HepG2 (cell line): Measurements from ENCODE around the gene SND1.

Experiments used
- FOXJ3 ChIP-seq: sonication (generic); formaldehyde crosslinking; IDR thresholded peaks from 2 replicates; pipeline ENCODE4 v1.4.0; 2020; ENCODE audit warnings: missing genetic modification reagents, mild to moderate bottlenecking, borderline replicate concordance
- FOXM1 ChIP-seq: sonication (generic); formaldehyde crosslinking; IDR thresholded peaks from 2 replicates; pipeline ENCODE4 v1.5.0; 2020; ENCODE audit warnings: missing genetic modification reagents
- ZNF530 ChIP-seq: sonication (generic); formaldehyde crosslinking; IDR thresholded peaks from 2 replicates; pipeline ENCODE4 v1.5.0; 2020; ENCODE audit warnings: low read depth, mild to moderate bottlenecking, missing genetic modification reagents
- TF ChIP-seq, protein P1 (sequence below): sonication (generic); formaldehyde crosslinking; IDR thresholded peaks from 2 replicates; pipeline ENCODE4 v1.9.0; 2021; ENCODE audit warnings: missing genetic modification reagents, borderline replicate concordance

GRCh38 chr7:127810696-127811660 is 159.0 kb downstream of the SND1 start:
- no peak for TF ChIP-seq FOXJ3 (CRISPR knock-in tag)
- no peak for TF ChIP-seq FOXM1 (CRISPR knock-in tag)
- TF ChIP-seq ZNF530 (CRISPR knock-in tag), result no peak
- TF ChIP-seq, protein P1, sequence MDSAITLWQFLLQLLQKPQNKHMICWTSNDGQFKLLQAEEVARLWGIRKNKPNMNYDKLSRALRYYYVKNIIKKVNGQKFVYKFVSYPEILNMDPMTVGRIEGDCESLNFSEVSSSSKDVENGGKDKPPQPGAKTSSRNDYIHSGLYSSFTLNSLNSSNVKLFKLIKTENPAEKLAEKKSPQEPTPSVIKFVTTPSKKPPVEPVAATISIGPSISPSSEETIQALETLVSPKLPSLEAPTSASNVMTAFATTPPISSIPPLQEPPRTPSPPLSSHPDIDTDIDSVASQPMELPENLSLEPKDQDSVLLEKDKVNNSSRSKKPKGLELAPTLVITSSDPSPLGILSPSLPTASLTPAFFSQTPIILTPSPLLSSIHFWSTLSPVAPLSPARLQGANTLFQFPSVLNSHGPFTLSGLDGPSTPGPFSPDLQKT (CRISPR knock-in tag), result no peak
